Fibroblast of lung (primary cell): ENCODE measurements around the gene BRD2.

Experiments
- EZH2 ChIP-seq: IDR thresholded peaks from 2 replicates; pipeline ENCODE4 v1.5.1; 2012; ENCODE audit warnings: low read length, control low read depth, mild to moderate bottlenecking; ENCODE audit errors: missing control alignments
- TF ChIP-seq, protein P1 (sequence below), 2 donors: IDR thresholded peaks in 1 of 2; conservative IDR thresholded peaks in 1 of 2; 1 replicate in 1 of 2; 2 replicates in 1 of 2; pipeline ENCODE4 v1.5.1; 2011 to 2012; ENCODE audit warnings: low read length in 2 of 2, control low read depth in 1 of 2, inconsistent platforms in 1 of 2, low read depth in 1 of 2, mild to moderate bottlenecking in 1 of 2

DNA sequence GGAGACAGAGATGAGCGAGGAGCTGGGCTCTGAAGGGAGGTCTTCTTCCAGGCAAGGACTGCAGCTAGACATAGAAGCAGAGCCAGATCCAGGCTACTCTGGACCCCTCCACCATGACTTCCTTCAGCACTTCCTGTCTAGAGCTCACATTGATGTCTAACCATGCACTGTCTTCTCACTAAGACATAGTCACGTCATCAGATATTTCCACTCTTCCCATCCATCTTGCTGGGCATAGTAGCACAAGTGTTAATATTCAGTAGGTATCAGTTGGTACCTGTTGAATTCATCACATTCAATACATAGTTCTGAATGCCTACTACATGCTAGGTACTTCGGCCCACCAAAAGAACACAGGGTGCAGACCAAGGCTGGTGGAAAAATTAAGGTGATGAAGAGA, 18.4 kb upstream of the BRD2 start:
- TF ChIP-seq, protein P1, sequence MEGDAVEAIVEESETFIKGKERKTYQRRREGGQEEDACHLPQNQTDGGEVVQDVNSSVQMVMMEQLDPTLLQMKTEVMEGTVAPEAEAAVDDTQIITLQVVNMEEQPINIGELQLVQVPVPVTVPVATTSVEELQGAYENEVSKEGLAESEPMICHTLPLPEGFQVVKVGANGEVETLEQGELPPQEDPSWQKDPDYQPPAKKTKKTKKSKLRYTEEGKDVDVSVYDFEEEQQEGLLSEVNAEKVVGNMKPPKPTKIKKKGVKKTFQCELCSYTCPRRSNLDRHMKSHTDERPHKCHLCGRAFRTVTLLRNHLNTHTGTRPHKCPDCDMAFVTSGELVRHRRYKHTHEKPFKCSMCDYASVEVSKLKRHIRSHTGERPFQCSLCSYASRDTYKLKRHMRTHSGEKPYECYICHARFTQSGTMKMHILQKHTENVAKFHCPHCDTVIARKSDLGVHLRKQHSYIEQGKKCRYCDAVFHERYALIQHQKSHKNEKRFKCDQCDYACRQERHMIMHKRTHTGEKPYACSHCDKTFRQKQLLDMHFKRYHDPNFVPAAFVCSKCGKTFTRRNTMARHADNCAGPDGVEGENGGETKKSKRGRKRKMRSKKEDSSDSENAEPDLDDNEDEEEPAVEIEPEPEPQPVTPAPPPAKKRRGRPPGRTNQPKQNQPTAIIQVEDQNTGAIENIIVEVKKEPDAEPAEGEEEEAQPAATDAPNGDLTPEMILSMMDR (conservative IDR thresholded peaks at IDR 0.05 in 1 of 2, IDR thresholded peaks at IDR 0.05 in 1 of 2; ENCODE audit: low read depth in 1 of 2, low read length in 2 of 2), result no peak
- no peak for TF ChIP-seq EZH2
